ENCODE measurements around the gene GYPE.
"Not testable (repeated sequence)": the region's sequence is repeated elsewhere in the genome, so short reads cannot be mapped to it uniquely, and the experiment has no call there.

Gene GYPE

DNA sequence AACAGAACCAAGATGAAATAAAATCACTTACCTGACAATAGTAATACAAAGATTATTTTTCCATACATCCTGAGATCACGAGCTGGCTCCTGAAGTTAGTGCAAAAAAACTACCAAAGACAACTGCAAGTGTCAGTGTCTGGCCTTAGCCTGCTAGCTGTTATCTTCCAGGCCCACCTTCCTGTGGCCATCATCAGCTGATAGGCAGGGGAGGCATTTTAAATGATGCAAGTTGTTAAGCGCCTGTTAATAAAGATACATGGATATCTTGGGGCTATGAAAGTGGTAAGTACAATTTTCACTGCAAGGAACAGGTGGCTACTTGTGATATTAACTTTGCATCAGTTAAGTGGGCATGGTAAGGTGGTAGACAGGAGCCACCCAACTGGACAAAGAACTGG lies at the start of gene GYPE:
Gene GYPE, minus strand, starts transcription at position 120 of the 400 bp plus-strand sequence. Its CDS starts 52 bp downstream, at position 68.
- in situ Hi-C loops (cut with HindIII; ENCODE audit: low sequenced_read_pairs): not testable (repeated sequence)

DNA sequence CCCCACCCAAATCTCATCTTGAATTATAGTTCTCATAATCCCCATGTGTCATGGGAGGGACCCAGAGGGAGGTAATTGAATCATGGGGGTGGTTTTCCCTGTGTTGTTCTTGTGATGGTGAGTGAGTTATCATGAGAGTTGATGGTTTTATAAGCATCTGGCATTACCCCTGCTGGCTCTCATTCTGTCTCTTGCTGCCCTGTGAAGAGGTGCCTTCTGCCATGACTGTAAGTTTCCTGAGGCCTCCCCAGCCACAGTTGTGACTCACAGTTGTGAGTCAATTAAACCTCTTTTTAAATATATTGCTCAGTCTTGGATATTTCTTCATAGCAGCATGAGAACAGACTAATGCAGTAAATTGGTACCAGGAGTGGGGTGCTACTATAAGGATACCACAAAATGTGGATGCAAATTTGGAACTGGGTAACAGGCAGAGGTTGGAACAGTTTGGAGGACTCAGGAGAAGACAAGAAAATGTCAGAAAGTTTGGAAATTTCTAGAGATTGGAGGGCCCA lies 46.2 kb upstream of the GYPE start:
- in situ Hi-C loops (cut with HindIII; ENCODE audit: low sequenced_read_pairs): not testable (repeated sequence)

DNA sequence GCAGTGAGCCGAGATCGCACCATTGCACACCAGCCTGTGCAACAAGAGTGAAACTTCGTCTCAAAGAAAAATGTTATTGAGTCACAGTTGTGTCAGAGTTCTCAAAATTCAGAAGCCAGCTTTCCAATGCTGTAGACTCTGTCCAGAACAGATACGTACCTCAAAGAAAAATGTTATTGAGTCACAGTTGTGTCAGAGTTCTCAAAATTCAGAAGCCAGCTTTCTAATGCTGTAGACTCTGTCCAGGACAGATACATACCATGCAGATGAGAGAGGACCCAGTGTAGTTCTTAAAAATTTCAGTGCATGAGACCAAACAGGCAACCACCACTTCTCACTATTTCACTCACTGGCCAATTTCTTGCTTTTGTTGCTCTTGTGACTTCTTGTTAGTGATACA lies 45.6 kb upstream of the GYPE start:
- in situ Hi-C loops (cut with HindIII; ENCODE audit: low sequenced_read_pairs): not testable (repeated sequence)

DNA sequence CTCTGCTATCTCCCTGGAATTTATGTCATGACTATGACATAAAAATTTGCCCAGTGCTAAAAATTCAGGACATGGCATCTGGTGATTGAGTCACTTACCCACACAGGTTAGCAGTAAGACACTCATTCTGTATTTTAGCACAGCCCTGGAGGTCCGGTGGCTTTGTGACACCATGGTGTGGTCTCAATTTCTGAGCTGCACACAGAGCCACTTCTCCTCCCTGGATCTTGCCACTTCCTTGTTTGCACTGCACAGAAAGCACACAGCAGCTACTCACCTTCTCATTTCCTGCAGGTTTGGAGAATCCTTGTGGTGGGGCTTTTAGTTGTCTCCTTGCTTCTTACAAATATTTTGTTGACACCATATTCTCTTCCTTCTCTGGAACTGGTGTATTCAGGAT lies 44.8 kb upstream of the GYPE start:
- in situ Hi-C loops (cut with HindIII; ENCODE audit: low sequenced_read_pairs): not testable (repeated sequence)

DNA sequence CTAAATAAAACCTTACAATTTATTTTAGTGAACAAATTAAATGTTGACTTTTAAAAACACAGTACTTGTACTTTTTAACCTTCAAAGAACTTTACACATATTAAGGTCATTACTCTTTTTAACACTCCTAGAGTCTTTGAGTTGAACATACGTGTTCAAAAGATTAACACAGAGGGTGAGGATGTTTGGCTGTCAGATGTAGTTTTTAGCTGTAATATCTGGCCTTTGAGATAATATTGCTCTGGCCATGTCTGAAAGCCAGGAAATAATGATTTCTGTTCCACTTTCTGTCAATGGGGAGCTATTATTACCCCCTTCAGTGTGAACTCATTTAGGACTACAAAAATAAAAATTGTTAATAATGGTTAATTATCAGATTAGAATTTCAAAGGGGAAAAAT lies 42.1 kb upstream of the GYPE start:
- in situ Hi-C loops (cut with HindIII; ENCODE audit: low sequenced_read_pairs): not testable (repeated sequence)

DNA sequence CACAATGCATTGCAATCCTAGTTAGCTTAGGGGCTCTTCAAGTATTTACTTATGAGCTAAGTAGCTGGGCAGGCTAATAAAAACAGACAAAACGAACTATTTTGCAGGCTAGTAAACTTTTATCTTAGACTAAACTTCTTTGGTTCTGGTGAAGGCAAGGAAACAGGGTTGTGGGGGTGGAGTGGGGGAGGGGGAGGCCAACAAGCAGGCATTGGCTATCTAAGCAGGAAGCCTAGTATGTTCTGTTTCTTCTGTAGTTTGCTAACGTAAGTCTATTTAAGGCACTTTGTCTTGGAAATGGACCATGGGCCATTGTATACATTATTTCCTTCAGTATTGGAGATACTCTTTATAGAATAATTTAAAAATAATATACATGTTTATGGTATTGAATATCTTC lies 35.3 kb upstream of the GYPE start:
- in situ Hi-C loops (cut with HindIII; ENCODE audit: low sequenced_read_pairs): not testable (repeated sequence)

DNA sequence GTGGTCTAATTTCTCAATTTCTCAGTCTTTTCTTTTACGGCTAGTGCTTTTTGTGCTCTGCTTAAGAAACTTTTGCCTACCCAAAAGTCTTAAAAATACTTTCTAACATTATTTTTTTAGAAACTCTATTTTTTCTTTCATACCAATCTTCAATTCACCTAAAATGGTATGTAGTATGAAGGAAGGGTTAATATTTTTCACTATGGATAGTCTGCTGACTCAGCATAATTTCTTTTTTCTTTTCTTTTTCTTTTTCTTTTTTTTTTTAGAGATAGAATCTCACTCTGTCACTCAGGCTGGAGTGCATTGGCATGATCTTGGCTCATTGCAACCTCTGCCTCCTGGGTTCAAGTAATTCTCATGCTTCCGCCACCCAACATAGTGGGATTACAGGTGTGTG lies 34.2 kb upstream of the GYPE start:
- in situ Hi-C loops (cut with HindIII; ENCODE audit: low sequenced_read_pairs): no loop called here

DNA sequence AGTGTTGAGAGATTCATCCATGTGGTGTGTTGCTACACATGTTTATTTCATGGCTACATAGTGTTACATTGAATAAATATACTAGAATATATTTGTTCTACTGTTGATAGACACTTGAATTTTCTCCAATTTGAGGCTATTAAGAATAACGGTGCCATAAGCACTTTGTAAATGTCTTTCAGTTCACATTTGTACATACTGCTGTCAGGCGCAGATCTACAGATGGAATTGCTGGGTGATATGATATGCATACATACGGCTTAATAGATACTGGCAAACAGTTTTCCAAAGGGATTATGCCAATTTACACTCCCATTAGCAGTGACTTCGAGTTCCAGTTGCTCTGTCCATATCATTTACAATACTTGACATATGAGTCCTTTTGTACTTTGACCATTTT lies 33.5 kb upstream of the GYPE start:
- in situ Hi-C loops (cut with HindIII; ENCODE audit: low sequenced_read_pairs): not testable (repeated sequence)

DNA sequence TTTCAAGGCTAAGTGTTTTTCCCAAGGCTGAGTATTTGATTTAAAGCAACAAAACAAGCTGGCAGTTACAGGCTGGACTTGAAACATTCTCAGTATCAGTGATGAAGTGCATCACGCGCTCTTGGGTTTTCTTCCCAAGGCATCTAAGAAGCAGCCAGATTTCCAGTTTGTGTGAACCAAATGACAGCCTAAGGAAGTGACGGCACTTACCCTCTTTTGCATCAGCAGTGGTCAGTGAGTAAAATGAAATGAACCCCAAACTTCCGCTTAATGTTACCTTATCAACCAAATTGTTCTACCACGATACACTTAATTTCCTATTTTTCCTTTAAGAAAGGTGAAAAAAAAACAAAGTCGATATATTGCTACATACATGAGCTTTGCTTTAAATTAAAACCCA lies 15.8 kb upstream of the GYPE start:
- in situ Hi-C loops (cut with HindIII; ENCODE audit: low sequenced_read_pairs): no loop called here

DNA sequence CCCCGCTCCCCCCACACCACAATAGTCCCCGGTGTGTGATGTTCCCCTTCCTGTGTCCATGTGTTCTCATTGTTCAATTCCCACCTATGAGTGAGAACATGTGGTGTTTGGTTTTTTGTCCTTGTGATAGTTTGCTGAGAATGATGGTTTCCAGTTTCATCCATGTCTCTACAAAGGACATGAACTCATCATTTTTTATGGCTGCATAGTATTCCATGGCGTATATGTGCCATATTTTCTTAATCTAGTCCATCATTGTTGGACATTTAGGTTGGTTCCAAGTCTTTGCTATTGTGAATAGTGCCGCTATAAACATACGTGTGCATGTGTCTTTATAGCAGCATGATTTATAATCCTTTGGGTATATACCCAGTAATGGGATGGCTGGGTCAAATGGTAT lies 11.1 kb upstream of the GYPE start:
- in situ Hi-C loops (cut with HindIII; ENCODE audit: low sequenced_read_pairs): not testable (repeated sequence)

DNA sequence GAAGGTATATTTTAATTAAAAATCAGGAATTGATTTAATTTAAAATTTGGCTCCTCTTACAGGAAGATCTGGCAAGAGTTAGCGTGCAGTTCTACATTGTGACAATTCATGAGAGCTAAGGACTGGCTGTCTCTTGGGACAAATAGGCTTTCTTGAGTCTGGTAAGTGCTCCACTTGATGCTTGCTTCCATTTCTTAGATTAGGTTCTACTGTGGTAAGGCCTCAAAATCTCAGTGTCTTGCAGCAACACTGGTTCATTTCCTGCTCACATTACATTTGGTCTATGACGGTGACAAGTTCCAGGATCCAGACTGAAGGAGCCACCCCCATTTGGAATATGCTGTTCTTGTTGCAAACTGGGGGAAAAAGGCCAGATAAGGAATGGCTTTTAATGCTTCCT lies 7.1 kb upstream of the GYPE start:
- in situ Hi-C loops (cut with HindIII; ENCODE audit: low sequenced_read_pairs): not testable (repeated sequence)

DNA sequence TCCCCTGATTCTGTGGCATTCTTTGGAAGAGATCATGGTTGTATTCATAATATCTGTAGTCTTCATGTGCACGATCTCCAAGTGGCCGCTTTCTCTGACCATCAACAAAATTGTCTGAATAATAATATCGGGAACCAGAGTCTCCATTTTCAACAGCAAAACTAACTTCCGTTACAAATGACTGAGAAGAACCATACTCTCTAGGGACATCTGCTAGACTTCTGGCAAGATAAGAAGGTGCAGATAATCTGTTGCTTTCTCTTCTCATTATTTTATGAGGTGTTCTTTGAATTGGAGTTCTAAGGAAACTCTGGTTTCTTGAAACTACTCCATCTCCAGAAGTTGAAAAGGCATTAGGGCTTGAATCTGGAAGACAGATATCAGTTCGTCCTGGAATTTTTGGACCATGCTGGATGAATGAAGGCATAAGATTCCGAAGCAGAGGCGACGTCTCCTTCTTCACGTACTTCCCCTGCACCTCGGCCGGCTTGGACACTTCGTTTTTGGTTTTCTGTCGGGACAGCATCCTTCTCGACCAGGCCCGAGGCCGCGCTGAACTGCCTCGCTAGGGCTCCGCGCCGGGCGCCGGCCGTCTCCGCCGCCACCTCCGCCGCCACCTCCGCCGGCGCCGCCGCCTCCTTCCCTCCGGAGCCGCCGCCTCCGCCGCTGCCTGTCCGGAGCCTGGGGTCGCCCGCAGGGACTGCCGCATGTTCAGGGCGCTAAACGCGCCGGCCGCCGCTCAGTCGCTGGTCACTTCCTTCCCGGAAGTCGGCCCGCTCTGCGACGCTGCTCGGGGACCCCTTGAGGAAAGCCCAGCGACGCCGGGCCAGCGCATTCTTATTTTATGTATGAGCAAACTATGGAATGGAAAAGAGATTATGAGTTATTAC lies 6.4 kb upstream of the GYPE start:
- in situ Hi-C loops (cut with HindIII; ENCODE audit: low sequenced_read_pairs): not testable (repeated sequence)

DNA sequence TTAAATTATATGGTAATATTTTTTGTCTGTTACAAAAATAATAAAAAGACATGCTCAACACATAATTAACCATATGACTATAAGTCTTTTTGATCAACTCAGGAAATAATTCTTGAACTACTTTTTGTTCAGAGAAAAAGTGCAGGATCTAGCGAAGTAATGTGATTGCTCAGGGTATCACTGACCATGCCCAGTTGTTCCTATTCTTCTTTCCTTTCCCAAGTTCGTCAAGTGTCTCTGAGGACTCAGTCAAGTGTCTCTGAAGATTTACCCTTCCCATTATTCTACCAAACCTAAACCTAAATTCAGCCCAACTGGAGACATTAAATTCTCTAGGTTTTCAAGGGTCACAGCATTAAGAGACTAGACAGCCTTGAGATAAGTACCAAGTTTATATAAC lies 5.5 kb upstream of the GYPE start:
- in situ Hi-C loops (cut with HindIII; ENCODE audit: low sequenced_read_pairs): not testable (repeated sequence)

DNA sequence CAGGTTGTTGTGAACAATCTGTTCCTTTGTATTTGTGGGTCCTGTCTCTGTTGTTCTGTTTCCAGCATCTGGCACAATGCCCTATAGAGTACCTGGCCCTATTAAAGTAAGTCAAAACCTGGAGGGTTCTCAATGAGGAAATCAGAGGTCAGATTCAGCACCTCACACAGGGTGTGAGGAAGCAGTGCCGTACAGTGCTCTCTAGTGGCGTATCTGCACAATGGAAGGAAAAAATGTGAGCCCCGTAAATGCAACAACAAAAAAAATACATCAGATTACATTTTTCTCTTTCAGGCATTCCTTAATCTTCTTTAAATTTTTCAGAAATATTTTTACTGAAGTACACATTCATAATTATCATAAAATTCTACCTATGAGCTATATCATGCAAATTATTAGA lies 2.5 kb upstream of the GYPE start:
- in situ Hi-C loops (cut with HindIII; ENCODE audit: low sequenced_read_pairs): not testable (repeated sequence)

DNA sequence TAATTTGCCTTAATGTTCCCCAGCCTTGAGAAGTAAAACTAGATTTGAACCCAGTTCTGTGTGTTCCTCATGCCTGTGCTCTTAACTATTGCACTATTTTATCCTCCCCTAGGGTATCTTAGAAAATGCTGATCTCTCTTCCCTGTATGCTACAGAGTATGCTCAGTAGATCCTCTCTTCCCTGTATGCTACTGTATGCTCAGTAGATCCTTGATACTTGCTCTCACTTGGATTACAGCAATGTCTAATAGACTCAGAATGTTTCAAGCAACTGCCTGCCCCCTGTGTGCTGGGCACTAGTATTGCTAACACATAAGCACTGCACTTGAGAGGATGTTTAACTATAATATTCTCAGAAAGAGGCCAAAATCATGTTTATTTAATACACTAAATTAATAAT lies 928 bp downstream of the GYPE start:
- in situ Hi-C loops (cut with HindIII; ENCODE audit: low sequenced_read_pairs): not testable (repeated sequence)

DNA sequence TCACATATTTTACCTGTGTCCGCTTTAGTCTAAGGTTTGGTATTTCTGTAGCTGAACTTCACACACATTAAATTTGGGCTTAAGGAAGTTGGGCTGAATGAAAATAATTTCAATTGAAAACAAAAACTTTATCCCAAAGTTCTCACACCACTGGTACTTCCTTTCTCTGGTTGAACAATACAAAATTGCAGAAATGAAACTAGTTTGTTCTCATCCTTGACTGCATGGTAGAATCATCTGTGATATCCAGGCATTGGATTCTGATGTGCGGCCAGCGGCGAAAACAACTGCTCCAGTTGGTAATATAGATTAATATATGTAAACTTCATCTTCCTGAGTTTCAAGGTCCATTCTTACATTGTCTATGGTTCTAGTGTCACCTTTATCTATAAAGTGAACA lies 15.0 kb downstream of the GYPE start:
- in situ Hi-C loops (cut with HindIII; ENCODE audit: low sequenced_read_pairs): not testable (repeated sequence)

DNA sequence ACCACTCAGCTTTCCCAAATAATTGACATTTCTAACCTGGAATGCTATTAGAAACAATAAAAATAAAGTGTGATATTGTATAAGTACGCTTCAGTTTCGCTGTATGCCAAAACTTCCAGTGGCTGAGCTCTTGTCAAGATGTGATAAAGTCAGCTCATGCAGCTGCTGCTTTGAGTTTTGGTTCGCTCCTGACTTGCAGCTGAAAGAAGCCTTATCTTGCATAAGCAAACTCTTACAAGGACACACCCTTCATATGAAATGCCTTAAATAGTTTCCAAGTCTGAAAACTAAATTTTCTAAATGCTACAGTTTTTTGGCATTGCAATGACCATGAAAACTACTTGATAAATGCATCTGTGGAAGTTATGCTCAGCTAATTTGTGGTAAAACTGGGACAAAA lies 17.2 kb downstream of the GYPE start:
- in situ Hi-C loops (cut with HindIII; ENCODE audit: low sequenced_read_pairs): not testable (repeated sequence)

DNA sequence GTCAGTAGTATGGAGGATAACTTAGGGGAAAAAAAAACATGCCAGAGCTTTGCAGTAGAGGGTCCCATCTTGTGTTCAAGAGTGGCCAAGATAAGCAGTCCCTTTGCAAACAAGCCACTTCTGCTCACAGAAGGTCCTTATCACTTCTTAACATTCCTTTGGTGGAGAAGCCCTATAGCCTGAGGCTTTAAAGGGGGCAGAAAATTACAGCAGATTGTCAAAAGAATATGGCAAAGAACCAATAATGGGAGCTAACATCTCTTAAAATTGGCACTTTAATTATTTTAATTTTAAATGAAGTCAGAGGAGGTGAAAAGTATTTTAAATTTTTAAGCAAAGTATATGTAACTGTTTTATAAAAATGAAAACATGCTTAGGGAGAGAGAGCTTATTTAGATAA lies 20.4 kb downstream of the GYPE start:
- in situ Hi-C loops (cut with HindIII; ENCODE audit: low sequenced_read_pairs): not testable (repeated sequence)

DNA sequence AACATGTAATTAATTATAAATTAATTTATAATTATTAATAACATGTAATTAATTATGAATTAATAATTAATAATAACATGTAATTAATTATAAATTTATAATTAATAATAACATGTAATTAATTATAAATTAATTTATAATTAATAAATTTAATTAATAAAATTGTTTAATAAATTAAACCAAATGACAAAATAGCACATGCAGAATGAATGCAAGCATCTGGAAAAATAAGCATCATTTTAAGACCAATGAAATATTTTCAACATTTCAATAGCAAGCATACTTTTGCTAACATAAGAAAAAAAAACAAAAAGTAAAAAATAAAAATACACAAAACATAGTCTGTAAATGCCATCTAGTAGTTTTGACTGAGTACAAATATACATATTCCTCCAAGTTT lies 21.8 kb downstream of the GYPE start:
- in situ Hi-C loops (cut with HindIII; ENCODE audit: low sequenced_read_pairs): no loop called here

DNA sequence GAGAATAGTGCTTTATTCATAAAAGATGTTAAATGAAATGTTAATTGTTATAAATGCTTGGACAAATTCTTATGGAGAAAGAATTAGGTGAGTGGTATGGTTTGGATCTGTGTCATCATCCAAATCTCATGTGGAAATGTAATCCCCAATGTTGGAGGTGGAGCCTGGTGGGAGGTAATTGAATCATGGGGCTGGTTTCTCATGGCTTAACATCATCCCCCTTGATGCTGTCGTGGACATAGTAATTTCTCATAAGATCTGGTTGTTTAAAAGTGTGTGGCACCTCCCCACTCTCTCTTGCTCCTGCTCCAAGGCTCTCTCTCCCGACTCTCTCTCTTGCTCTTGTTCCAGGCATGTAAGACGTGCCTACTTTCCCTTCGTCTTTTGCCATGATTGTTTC lies 22.5 kb downstream of the GYPE start:
- in situ Hi-C loops (cut with HindIII; ENCODE audit: low sequenced_read_pairs): no loop called here

DNA sequence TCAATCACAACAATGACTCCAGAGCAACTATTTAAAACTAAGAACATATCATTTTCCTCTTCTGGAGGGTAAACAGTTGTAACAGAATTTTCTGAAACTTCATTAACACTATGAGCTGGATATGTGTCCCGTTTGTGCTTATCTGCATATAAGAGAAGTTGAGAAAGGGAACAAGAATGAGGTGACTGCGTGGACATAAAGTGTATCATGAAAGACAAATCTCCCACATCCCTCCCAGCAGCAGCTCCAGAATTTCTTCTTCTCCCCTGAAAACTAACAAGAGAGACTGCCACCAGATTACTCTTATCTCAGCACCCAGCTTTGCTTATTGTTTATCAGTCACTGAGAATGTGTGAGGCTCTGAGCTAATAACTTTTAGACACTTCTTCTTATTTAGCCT lies 25.8 kb downstream of the GYPE start:
- in situ Hi-C loops (cut with HindIII; ENCODE audit: low sequenced_read_pairs): not testable (repeated sequence)

DNA sequence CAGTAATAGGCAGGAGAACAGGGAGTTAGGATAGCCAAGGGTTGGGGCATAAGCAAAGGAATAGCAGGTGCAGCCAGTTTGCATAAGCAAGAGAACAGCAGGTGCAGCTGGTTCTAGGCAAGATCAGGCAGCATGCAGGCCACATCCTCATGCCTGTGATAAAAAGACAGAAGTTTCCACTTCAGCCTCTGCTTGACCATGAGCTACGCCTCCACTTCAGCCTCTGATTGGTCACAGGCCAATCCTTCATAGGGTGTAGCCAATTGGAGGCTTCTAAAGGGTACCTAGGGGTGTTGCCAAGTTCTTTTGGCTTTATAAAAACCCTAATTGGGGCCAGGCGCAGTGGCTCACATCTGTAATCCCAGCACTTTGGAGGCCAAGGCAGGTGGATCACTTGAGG lies 30.0 kb downstream of the GYPE start:
- in situ Hi-C loops (cut with HindIII; ENCODE audit: low sequenced_read_pairs): not testable (repeated sequence)
